WI38 (cell line): Measurements from ENCODE around the gene MADCAM1.

Experiments
- H3K4me3 ChIP-seq: 2 replicates; pipeline ENCODE4 v1.5.1; 2011; ENCODE audit warnings: low read depth, mild to moderate bottlenecking, control low read depth, low read length
- CTCF ChIP-seq: IDR thresholded peaks from 2 replicates; pipeline ENCODE4 v1.5.1; 2012; ENCODE audit warnings: low read depth, mild to moderate bottlenecking, control low read depth, low read length

The MADCAM1 gene

GRCh38 chr19:507286-508203, 11.3 kb downstream of the MADCAM1 start, which contains the start of gene TPGS1:
Gene TPGS1, plus strand, starts transcription at chr19:507497. Its CDS starts 10 bp downstream, at chr19:507507.
- H3K4me3 ChIP-seq, result peak within 1 kb of the TSS; percentile 87
- no peak for TF ChIP-seq CTCF

- H3K4me3 ChIP-seq, result peak overlapping the region; percentile 87
- TF ChIP-seq CTCF, result no peak
These were observed 12.2 kb downstream of the MADCAM1 start for GRCh38 chr19:508204-509150.

GRCh38 chr19:510606-511100, 14.4 kb downstream of the MADCAM1 start:
- no peak overlapping the region for H3K4me3 ChIP-seq
- TF ChIP-seq CTCF, result peak; percentile 98

- TF ChIP-seq CTCF, result no peak
- no peak overlapping the region for H3K4me3 ChIP-seq
These were observed 15.0 kb downstream of the MADCAM1 start for GRCh38 chr19:511101-511851.

- no peak for TF ChIP-seq CTCF
- no peak overlapping the region for H3K4me3 ChIP-seq
These were observed 16.5 kb downstream of the MADCAM1 start for GRCh38 chr19:512547-513365.

- no peak overlapping the region for H3K4me3 ChIP-seq
- no peak for TF ChIP-seq CTCF
These were observed 17.3 kb downstream of the MADCAM1 start for GRCh38 chr19:513368-514165.
